ENCODE data around the gene YJEFN3.

GRCh38 chr19:19502808-19503602 is 25.7 kb upstream of the YJEFN3 start:
- no peak for TF ChIP-seq POLR2A (IDR thresholded peaks at IDR 0.05)
- TF ChIP-seq, protein P1, sequence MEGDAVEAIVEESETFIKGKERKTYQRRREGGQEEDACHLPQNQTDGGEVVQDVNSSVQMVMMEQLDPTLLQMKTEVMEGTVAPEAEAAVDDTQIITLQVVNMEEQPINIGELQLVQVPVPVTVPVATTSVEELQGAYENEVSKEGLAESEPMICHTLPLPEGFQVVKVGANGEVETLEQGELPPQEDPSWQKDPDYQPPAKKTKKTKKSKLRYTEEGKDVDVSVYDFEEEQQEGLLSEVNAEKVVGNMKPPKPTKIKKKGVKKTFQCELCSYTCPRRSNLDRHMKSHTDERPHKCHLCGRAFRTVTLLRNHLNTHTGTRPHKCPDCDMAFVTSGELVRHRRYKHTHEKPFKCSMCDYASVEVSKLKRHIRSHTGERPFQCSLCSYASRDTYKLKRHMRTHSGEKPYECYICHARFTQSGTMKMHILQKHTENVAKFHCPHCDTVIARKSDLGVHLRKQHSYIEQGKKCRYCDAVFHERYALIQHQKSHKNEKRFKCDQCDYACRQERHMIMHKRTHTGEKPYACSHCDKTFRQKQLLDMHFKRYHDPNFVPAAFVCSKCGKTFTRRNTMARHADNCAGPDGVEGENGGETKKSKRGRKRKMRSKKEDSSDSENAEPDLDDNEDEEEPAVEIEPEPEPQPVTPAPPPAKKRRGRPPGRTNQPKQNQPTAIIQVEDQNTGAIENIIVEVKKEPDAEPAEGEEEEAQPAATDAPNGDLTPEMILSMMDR (IDR thresholded peaks at IDR 0.05 in 4 of 5, conservative IDR thresholded peaks at IDR 0.05 in 1 of 5) = no peak
